HEK293 (cell line): Measurements from ENCODE around the gene PDE1C.

ENCODE experiments used
- TCF7L2 ChIP-seq: IDR thresholded peaks from 2 replicates; pipeline ENCODE4 v1.6.1; 2011; ENCODE audit warnings: low read depth, mild to moderate bottlenecking, inconsistent platforms, low read length, moderate library complexity, borderline replicate concordance
- ZBTB21 ChIP-seq: fragments of 450-650 bp; formaldehyde crosslinking; IDR thresholded peaks from 2 replicates; pipeline ENCODE4 v1.5.1; 2017; ENCODE audit warnings: missing biosample characterization, missing genetic modification characterization
- ZEB2 ChIP-seq: fragments of 450-650 bp; formaldehyde crosslinking; IDR thresholded peaks from 2 replicates; pipeline ENCODE4 v1.5.1; 2016; ENCODE audit warnings: missing biosample characterization, missing genetic modification characterization
- ZNF157 ChIP-seq: fragments of 450-650 bp; formaldehyde crosslinking; IDR thresholded peaks from 2 replicates; pipeline ENCODE4 v1.5.1; 2016; ENCODE audit warnings: missing biosample characterization, missing genetic modification characterization
- ZNF23 ChIP-seq: fragments of 450-650 bp; formaldehyde crosslinking; IDR thresholded peaks from 2 replicates; pipeline ENCODE4 v1.5.1; 2016; ENCODE audit warnings: missing biosample characterization, missing genetic modification characterization, borderline replicate concordance
- ZNF324 ChIP-seq: fragments of 450-650 bp; formaldehyde crosslinking; IDR thresholded peaks from 2 replicates; pipeline ENCODE4 v1.5.1; 2016; ENCODE audit warnings: missing biosample characterization, missing genetic modification characterization
- ZNF555 ChIP-seq: fragments of 450-650 bp; formaldehyde crosslinking; conservative IDR thresholded peaks from 2 replicates; pipeline ENCODE4 v1.5.1; 2017; ENCODE audit warnings: missing biosample characterization, mild to moderate bottlenecking, missing genetic modification characterization, inconsistent platforms
- ZNF610 ChIP-seq: fragments of 450-650 bp; formaldehyde crosslinking; IDR thresholded peaks from 2 replicates; pipeline ENCODE4 v1.5.1; 2016; ENCODE audit warnings: missing biosample characterization, missing genetic modification characterization, borderline replicate concordance
- ZNF792 ChIP-seq: fragments of 450-650 bp; formaldehyde crosslinking; IDR thresholded peaks from 2 replicates; pipeline ENCODE4 v1.5.1; 2016; ENCODE audit warnings: missing biosample characterization, missing genetic modification characterization
- TF ChIP-seq, protein P1 (sequence below): fragments of 450-650 bp; formaldehyde crosslinking; IDR thresholded peaks from 2 replicates; pipeline ENCODE4 v1.5.1; 2017; ENCODE audit warnings: missing biosample characterization, missing genetic modification characterization
- TF ChIP-seq, protein P2 (sequence below): IDR thresholded peaks from 2 replicates; pipeline ENCODE4 v1.6.1; 2011; ENCODE audit warnings: mild to moderate bottlenecking, low read depth, low read length, borderline replicate concordance
- TF ChIP-seq, protein P3 (sequence below): fragments of 450-650 bp; formaldehyde crosslinking; IDR thresholded peaks from 2 replicates; pipeline ENCODE4 v1.5.1; 2016; ENCODE audit warnings: missing biosample characterization, missing genetic modification characterization
- TF ChIP-seq, protein P4 (sequence below): fragments of 450-650 bp; formaldehyde crosslinking; IDR thresholded peaks from 2 replicates; pipeline ENCODE4 v1.5.1; 2017; ENCODE audit warnings: missing biosample characterization, missing genetic modification characterization
- TF ChIP-seq, protein P5 (sequence below): fragments of 450-650 bp; formaldehyde crosslinking; IDR thresholded peaks from 2 replicates; pipeline ENCODE4 v1.5.1; 2016; ENCODE audit warnings: missing biosample characterization, missing genetic modification characterization

DNA sequence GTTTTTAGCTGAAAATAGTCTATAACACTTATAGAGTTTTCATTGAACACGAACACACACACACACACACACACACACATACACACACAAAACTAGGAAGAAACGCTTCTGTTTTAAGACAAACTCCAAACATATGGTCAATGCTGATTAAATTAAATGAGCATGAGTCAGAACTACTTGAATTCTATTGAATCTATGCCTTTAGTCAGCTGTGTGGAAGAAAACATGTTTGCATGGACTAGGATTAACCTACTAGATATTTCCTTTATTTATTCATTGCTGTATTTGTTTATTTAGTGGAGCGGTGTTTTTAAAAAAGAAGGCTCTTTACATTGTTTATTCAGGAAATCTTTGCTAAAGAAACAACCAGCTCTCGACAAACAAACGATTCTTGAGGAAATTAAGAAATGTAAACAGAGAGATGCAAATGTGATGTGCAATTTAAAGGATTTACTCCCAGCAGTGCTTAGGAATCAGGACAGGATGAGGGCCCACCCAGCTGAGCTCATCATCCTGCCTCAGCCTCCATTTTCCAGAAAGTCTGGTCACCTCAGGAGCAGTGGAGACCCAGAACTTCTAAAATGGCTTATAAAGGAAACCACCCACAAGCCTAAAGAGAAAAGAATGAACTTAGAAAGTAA is 83.2 kb downstream of the PDE1C start:
- TF ChIP-seq TCF7L2 (no peak), ZBTB21 (tag by site-specific recombination) (no peak), ZNF792 (tag by site-specific recombination) (no peak), ZNF23 (tag by site-specific recombination) (no peak), ZNF157 (no peak), ZNF610 (no peak), ZNF555 (tag by site-specific recombination) (no peak), ZNF324 (tag by site-specific recombination) (no peak), ZEB2 (tag by site-specific recombination) (no peak)
- TF ChIP-seq, protein P1, sequence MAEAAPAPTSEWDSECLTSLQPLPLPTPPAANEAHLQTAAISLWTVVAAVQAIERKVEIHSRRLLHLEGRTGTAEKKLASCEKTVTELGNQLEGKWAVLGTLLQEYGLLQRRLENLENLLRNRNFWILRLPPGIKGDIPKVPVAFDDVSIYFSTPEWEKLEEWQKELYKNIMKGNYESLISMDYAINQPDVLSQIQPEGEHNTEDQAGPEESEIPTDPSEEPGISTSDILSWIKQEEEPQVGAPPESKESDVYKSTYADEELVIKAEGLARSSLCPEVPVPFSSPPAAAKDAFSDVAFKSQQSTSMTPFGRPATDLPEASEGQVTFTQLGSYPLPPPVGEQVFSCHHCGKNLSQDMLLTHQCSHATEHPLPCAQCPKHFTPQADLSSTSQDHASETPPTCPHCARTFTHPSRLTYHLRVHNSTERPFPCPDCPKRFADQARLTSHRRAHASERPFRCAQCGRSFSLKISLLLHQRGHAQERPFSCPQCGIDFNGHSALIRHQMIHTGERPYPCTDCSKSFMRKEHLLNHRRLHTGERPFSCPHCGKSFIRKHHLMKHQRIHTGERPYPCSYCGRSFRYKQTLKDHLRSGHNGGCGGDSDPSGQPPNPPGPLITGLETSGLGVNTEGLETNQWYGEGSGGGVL (tag by site-specific recombination): no peak
- TF ChIP-seq, protein P2, sequence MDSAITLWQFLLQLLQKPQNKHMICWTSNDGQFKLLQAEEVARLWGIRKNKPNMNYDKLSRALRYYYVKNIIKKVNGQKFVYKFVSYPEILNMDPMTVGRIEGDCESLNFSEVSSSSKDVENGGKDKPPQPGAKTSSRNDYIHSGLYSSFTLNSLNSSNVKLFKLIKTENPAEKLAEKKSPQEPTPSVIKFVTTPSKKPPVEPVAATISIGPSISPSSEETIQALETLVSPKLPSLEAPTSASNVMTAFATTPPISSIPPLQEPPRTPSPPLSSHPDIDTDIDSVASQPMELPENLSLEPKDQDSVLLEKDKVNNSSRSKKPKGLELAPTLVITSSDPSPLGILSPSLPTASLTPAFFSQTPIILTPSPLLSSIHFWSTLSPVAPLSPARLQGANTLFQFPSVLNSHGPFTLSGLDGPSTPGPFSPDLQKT: no peak
- TF ChIP-seq, protein P3, sequence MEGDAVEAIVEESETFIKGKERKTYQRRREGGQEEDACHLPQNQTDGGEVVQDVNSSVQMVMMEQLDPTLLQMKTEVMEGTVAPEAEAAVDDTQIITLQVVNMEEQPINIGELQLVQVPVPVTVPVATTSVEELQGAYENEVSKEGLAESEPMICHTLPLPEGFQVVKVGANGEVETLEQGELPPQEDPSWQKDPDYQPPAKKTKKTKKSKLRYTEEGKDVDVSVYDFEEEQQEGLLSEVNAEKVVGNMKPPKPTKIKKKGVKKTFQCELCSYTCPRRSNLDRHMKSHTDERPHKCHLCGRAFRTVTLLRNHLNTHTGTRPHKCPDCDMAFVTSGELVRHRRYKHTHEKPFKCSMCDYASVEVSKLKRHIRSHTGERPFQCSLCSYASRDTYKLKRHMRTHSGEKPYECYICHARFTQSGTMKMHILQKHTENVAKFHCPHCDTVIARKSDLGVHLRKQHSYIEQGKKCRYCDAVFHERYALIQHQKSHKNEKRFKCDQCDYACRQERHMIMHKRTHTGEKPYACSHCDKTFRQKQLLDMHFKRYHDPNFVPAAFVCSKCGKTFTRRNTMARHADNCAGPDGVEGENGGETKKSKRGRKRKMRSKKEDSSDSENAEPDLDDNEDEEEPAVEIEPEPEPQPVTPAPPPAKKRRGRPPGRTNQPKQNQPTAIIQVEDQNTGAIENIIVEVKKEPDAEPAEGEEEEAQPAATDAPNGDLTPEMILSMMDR: no peak
- TF ChIP-seq, protein P4, sequence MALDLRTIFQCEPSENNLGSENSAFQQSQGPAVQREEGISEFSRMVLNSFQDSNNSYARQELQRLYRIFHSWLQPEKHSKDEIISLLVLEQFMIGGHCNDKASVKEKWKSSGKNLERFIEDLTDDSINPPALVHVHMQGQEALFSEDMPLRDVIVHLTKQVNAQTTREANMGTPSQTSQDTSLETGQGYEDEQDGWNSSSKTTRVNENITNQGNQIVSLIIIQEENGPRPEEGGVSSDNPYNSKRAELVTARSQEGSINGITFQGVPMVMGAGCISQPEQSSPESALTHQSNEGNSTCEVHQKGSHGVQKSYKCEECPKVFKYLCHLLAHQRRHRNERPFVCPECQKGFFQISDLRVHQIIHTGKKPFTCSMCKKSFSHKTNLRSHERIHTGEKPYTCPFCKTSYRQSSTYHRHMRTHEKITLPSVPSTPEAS (tag by site-specific recombination): no peak
- TF ChIP-seq, protein P5, sequence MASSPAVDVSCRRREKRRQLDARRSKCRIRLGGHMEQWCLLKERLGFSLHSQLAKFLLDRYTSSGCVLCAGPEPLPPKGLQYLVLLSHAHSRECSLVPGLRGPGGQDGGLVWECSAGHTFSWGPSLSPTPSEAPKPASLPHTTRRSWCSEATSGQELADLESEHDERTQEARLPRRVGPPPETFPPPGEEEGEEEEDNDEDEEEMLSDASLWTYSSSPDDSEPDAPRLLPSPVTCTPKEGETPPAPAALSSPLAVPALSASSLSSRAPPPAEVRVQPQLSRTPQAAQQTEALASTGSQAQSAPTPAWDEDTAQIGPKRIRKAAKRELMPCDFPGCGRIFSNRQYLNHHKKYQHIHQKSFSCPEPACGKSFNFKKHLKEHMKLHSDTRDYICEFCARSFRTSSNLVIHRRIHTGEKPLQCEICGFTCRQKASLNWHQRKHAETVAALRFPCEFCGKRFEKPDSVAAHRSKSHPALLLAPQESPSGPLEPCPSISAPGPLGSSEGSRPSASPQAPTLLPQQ: no peak
